K562 (cell line): ENCODE data around the gene RWDD3. TPM values are rescaled to one million over a fixed set of nuclear protein-coding genes. Genes with fewer than 3 reads are reported as not detected.

ENCODE experiments used
- ATAC-seq: fragments of 200-7000 bp; cut with Tn5 transposase; 3 replicates; pipeline ENCODE4 v1.9.1; 2020; ENCODE audit warnings: moderate library complexity
- BruUV-seq: library from RNA; stranded (reverse); fragments of 400-500 nt; replicated peaks from 2 replicates; lab custom pipeline; 2021; lab: Mats Ljungman, UMichigan
- CTCF ChIA-PET: fragments of 300-600 bp; formaldehyde crosslinking; extraction: SDS; loops from one replicate; lab custom pipeline; 2021; ENCODE audit warnings: low intra/inter-chr PET ratio; lab: Yijun Ruan, JAX
- POLR2A ChIA-PET: fragments of 300-600, 350-650 bp; sonication (Branson Sonifier 250); formaldehyde crosslinking; extraction: SDS; loops from one replicate; lab custom pipeline; 2021; ENCODE audit warnings: antibody characterized with exemption, inconsistent platforms; lab: Yijun Ruan, JAX
- DNase-seq, 4 experiments: peaks; one replicate each; pipeline versions ENCODE4 v3.0.0 to v3.0.0-alpha.2; 2011 to 2018; ENCODE audit warnings: low spot score in 3 of 4, mixed read lengths in 3 of 4; ENCODE audit errors: extremely low read depth in 1 of 4
- FAIRE-seq: peaks from 2 replicates; lab custom pipeline; 2011; peaks lifted over from hg19 to GRCh38; lab: Jason Lieb, UNC
- H2AFZ ChIP-seq: 2 replicates; pipeline ENCODE4 v1.6.0; 2011; ENCODE audit warnings: low read depth, low read length, control low read depth, inconsistent platforms
- H3K27ac ChIP-seq: fragments of 200-600 bp; 3 replicates; pipeline ENCODE4 v1.8.0; 2011; ENCODE audit warnings: low read depth, mild to moderate bottlenecking, control low read depth, inconsistent platforms, low read length, moderate library complexity, mixed read lengths; ENCODE audit errors: extremely low read depth
- H3K27me3 ChIP-seq, 2 experiments: fragments of 300-600 bp in 1 of 2; 2 replicates in 1 of 2; 3 replicates in 1 of 2; pipeline versions ENCODE4 v1.6.0 to v1.8.0; 2011; ENCODE audit warnings: inconsistent platforms in 2 of 2, low read length in 2 of 2, mild to moderate bottlenecking in 1 of 2, mixed read lengths in 1 of 2, moderate library complexity in 1 of 2; ENCODE audit not compliant: control insufficient read depth in 2 of 2, insufficient read depth in 2 of 2
- H3K36me3 ChIP-seq: fragments of 300-600 bp; 3 replicates; pipeline ENCODE4 v1.8.0; 2011; ENCODE audit warnings: mild to moderate bottlenecking, low read length, inconsistent platforms; ENCODE audit not compliant: control insufficient read depth, insufficient read depth
- H3K4me1 ChIP-seq, 2 experiments: fragments of 200-600 bp in 1 of 2; replicated peaks in 1 of 2; 2 replicates in 1 of 2; 3 replicates in 1 of 2; pipeline versions ENCODE4 v1.5.1 to v1.8.0; 2011; ENCODE audit warnings: inconsistent platforms in 2 of 2, low read length in 2 of 2, mild to moderate bottlenecking in 1 of 2, mixed read lengths in 1 of 2, moderate library complexity in 1 of 2; ENCODE audit not compliant: control insufficient read depth in 2 of 2, insufficient read depth in 2 of 2
- H3K4me2 ChIP-seq: 2 replicates; pipeline ENCODE4 v1.6.1; 2011; ENCODE audit warnings: low read length, control low read depth, inconsistent platforms, mixed read lengths; ENCODE audit not compliant: insufficient read depth
- H3K4me3 ChIP-seq: fragments of 200-600 bp; sonication (generic), shearing (Covaris generic); 2 replicates; pipeline ENCODE4 v1.5.1; 2016; ENCODE audit warnings: control low read depth, inconsistent platforms
- H3K79me2 ChIP-seq: fragments of 200-600 bp; 3 replicates; pipeline ENCODE4 v1.8.0; 2011; ENCODE audit warnings: low read length, inconsistent platforms; ENCODE audit not compliant: control insufficient read depth, insufficient read depth
- H3K9ac ChIP-seq, 2 experiments: 2 replicates each; pipeline versions ENCODE4 v1.6.0 to v1.6.1; 2011; ENCODE audit warnings: low read depth in 2 of 2, low read length in 2 of 2, control low read depth in 1 of 2, inconsistent platforms in 1 of 2, mild to moderate bottlenecking in 1 of 2, mixed read lengths in 1 of 2; ENCODE audit not compliant: insufficient read depth in 1 of 2
- H3K9me1 ChIP-seq: one replicate; pipeline ENCODE4 v1.6.0; 2011; ENCODE audit warnings: inconsistent platforms, mild to moderate bottlenecking, low read length, moderate library complexity; ENCODE audit not compliant: control insufficient read depth, insufficient read depth
- H3K9me3 ChIP-seq: replicated peaks from 2 replicates; pipeline ENCODE4 v1.5.1; 2011; ENCODE audit warnings: low read depth, low read length, inconsistent platforms; ENCODE audit not compliant: control insufficient read depth, insufficient read depth
- H4K20me1 ChIP-seq: replicated peaks from 2 replicates; pipeline ENCODE4 v1.6.1; 2011; ENCODE audit warnings: low read length, inconsistent platforms, mixed read lengths; ENCODE audit not compliant: control insufficient read depth, insufficient read depth
- ATF4 ChIP-seq: fragments of 450-650 bp; formaldehyde crosslinking; IDR thresholded peaks from 2 replicates; pipeline ENCODE4 v1.4.0; 2022; ENCODE audit warnings: mild to moderate bottlenecking, moderate library complexity
- CHD4 ChIP-seq: fragments of 200-600 bp; sonication (generic); IDR thresholded peaks from 3 replicates; pipeline ENCODE4 v1.6.1; 2012; ENCODE audit warnings: low read depth, mild to moderate bottlenecking, mixed read lengths, low read length, inconsistent platforms; ENCODE audit not compliant: insufficient read depth, insufficient replicate concordance, poor library complexity, severe bottlenecking
- HNRNPK ChIP-seq: fragments of 200-400 bp; formaldehyde crosslinking; IDR thresholded peaks from one replicate; pipeline ENCODE4 v1.6.1; 2018; ENCODE audit warnings: mild to moderate bottlenecking, low read depth, low read length; ENCODE audit not compliant: poor library complexity, severe bottlenecking
- in situ Hi-C: fragments of 300-500 bp; cut with MboI; formaldehyde crosslinking; loops from 4 replicates; pipeline ENCODE4 v1.15.0; 2018; ENCODE audit warnings: inconsistent platforms, mixed read lengths
- intact Hi-C: fragments of 100-400 bp; cut with micrococcal nuclease; formaldehyde crosslinking; loops from 2 replicates; pipeline ENCODE4 v1.14.2; 2022
- polyA plus RNA-seq, 8 experiments: library from polyadenylated mRNA; depleted of rRNA in 4 of 8; stranded (reverse) in 5 of 8; unstranded in 3 of 8; fragments of >200 nt; fragmentation: Nextera tagmentation in 2 of 8; fragmentation: Illumina TruSeq in 1 of 8; extraction: Ambion mirVana in 2 of 8; extraction: Trizol in 1 of 8; gene quantifications; 2 replicates each; pipeline versions ENCODE4 v1.2.1 to v1.2.3, GENCODE V29; 2011 to 2014; ENCODE audit warnings: inconsistent platforms in 1 of 8, missing spikeins in 1 of 8
- total RNA-seq, 7 experiments: library from RNA; depleted of rRNA in 6 of 7; stranded (reverse); fragments of >200 nt in 6 of 7; fragmentation: Illumina TruSeq in 2 of 7; extraction: Trizol in 2 of 7; gene quantifications; 2 replicates each; pipeline versions ENCODE4 v1.2.1 to v1.2.3, GENCODE V29; 2011 to 2021; ENCODE audit warnings: low replicate concordance in 1 of 7

The RWDD3 gene
- total and polyA plus RNA-seq, 9 of the 15 experiments (the other 6 are each of a cell fraction or from before 2014, with no cell fraction given): 21.6 to 65.0 (median 34.9) TPM

DNA sequence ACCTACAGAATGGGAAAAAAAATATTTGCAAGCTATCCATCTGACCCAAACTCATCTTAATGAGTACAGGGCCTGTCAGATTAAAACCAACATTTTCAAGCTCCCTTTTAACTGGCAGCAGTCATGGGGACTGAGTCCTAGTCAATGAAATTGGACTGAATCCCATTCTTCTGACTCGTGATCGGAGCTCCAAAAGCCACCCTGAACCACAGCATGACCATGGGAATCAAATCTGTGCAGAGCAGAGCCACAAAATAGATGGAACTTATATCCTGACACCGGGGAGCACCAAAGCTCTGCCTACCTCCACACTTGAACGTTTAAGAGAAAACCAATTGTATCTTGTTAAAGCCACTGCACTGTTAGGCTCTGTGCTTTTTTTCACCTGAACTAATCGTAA is 5.0 kb upstream of the RWDD3 start (continued):
- no peak for TF ChIP-seq CHD4
- TF ChIP-seq, all 486 proteins: peak for 0

- BruUV-seq: no TSS peak
- no peaks in the 10 kb centered on the region for H3K27me3 ChIP-seq
- H3K9ac ChIP-seq: no peak overlapping the region
- intact Hi-C loops (loop anchor here (5.0 kb wide), 2 partner anchors 52 to 187 kb away; no protein-coding TSS in a partner anchor), in situ Hi-C loops (no loop called here)
- H3K36me3 ChIP-seq: no peaks in the 10 kb centered on the region
- CTCF ChIA-PET: no interaction called here
- TF ChIP-seq HNRNPK (peak; percentile 64), ATF4 (CRISPR knock-in tag) (no peak)
- peaks cover 7% of the 10 kb centered on the region for H3K79me2 ChIP-seq
- no peak overlapping the region for H3K4me3 ChIP-seq
- no peak for DNase-seq
- H3K27ac ChIP-seq: no peak overlapping the region
- no peak overlapping the region for H3K4me2 ChIP-seq
- H3K9me3 ChIP-seq: no peaks in the 10 kb centered on the region
- no peak for FAIRE-seq
- no peak overlapping the region for H2AFZ ChIP-seq
- peaks cover 11 to 13% of the 10 kb centered on the region in 2 experiments; a peak in 4 of 5 replicates for H3K4me1 ChIP-seq
- no peaks in the 10 kb centered on the region for H3K9me1 ChIP-seq
- POLR2A ChIA-PET: no interaction called here
- no peaks in the 10 kb centered on the region for H4K20me1 ChIP-seq
- ATAC-seq: no peak
Measured at GRCh38 chr1:95229706-95230105, 4.3 kb upstream of the RWDD3 start.
